GM18519 (cell line): ENCODE results near the gene IDH3G.

Experiments used
- ATAC-seq: cut with Tn5 transposase; IDR thresholded peaks from one replicate; pipeline ENCODE4 v1.9.1; 2021; ENCODE audit warnings: mild to moderate bottlenecking, moderate library complexity; ENCODE audit not compliant: unreplicated experiment, low FRiP score

IDH3G gene

DNA sequence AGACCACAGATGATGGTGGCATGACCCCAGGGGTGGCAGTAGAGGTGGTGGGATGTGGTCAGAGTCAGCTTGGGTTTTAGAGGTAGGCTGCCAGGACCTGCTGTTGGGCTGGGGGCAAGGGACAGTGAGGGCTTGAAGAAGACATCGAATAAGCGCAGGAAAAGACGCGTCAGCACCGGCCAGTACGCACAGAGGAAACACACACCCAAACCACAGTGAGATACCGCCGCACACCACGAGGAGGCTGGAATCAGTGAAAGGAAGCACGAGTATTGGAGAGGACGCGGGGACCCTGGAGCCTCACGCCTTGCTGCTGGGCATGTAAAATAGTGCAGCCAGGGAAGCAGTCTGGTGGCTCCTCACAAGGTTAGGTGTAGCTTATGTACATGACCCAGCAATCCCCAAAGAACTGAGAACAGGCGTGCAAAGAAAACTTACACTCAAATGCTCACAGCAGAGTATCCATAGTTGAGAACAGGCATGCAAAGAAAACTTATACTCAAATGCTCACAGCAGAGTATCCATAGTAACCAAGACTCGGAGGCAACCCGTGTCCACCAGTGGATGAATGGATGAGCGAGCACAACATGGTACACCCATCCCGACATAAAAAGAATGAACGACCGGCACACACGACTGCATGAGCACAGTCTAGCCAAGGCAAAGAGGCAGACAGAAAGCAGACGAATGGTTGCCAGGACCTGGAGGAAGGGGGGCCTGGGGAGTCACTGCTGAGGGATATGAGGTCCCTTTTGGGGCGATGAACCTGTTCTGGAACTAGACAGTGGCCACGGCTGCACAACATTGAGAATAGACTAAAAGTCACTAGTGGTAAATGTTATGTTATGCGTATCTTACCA is 22.9 kb upstream of the IDH3G start:
- ATAC-seq, result no peak

DNA sequence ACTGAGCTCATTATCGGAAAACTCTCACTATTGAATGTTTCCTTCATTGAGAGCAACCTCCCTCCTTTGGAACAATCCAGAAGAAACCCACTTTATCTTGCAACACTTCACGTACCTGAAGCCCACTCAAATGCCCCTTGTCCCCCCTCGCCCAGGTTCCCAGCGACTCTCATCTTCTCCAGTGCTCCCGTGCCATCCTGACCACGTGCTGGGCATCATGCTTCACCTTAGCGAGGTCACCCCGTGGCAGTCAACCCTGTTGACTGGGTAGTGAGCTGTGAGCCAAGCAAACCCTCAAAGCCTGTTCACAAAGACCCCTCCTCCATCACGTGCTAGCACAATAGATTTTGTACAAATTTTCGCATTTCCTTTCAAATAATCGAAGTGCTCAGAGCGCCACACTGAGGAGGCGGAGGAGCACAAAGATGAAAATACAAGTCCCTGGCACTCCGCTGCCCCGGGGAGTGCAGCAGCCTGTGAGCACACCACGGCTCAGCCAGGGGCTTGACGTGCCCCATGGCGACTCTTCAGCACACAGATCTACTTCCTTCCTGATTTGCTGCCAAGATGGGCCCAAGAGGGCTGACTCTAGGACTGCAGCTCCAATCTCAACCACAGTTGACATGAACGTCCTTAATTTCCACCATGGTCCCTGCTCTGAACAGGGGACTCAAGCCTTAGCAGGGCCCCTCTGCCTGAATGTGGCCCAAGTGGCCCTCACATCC is 20.6 kb upstream of the IDH3G start:
- no peak for ATAC-seq

DNA sequence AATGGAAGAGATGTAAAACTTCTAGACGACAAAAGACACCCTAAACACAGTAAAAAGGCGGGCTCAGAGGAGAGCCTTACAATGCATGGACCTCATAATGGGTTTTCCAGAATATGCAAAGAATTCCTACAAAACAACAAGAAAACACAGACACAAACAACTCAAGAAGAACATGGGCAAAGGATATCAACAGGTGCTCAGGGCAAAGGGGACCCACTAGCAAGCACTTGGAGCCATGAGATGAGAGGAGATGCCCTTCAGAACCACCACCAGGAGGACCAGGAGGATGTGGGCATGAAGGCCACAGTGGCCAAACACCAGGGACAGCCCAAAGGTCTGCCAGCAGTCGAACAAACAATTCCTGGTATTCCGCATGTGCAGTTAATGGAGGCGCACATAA is 19.0 kb upstream of the IDH3G start:
- no peak for ATAC-seq

DNA sequence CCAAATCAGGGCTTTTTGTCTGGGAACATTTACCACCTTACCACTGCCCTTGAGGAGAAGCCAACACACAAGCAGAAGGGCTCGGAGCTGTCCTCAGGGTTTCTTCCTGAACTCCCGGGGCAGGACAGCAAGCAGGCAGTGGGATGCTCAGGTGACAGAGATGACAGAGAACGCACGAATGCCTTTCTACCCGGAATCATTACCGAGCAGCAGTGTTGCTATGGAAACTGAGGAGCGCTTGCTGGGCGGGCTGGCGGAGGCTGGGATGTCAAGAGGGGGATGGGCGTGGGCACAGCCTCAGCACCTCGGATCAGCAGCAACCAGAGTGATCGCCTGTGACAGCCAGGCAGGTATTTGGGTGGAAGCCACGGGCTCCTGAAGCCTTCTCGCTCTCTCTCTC is 18.0 kb upstream of the IDH3G start:
- ATAC-seq, result no peak

DNA sequence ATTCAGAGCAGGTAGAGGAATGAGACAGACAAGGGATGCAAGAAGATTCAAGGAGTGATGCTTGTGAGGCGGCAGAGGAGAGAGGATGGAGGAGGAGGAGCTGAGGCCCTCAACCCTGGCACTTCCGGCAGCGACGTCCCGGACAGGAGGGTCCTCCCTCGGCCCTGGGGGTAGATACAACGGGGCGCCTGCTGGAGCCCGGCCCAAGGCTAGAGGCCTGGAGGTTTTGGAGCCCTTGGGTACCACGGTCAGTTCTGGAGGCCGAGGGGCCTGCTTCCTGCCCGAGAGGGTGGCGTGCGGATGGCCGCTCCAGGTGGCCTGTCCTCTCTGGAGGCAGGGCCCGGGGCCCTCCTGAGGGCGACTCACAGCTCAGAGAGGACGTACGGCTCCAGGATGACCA is 13.8 kb upstream of the IDH3G start:
- ATAC-seq, result no peak

DNA sequence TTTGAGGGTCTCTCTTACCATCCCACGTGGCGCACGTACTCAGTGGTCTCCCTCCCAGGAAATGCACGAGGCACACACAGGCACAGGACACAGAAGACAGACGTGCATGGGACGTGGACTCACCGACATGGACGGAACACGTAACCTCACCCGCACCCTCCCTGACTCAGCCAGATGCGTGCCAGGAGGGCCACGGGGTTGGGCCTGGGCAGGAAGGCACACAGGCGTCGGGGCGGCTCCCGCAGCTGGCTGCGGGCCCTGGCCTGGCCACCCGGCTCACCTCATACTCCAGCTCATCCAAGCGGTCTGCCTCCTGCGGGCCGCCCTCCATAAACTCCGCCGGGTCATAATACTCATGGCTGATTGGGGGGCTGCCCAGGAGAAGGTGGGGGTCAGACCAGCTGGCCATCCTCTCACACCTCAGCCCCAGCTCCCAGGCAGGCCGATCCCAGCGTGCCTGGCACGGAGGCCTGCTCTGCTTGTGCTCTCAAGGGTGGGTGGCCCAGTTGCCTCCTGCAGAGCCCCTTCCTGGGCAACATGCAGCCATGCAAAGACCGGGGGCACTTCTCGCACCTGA is 12.9 kb upstream of the IDH3G start:
- ATAC-seq, result no peak

DNA sequence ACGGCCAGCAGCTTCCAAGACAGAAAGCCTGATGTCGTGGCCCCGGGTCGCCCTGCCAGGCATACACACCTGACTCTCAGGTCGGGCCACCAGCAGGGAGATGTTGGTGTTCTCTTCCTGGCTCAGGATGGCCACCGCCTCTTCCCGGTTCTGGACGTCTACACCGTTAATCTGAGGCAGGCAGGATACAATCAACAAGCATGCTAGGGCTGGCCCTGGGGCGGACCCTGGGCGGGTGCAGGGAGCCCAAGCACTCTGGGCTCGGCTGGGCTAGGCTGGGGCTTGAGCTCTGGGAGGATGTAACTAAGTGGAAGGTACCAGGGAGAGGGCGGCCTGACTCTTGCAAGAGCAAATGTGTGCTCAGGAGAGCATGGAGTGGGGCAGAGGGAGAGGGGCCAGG is 11.3 kb upstream of the IDH3G start:
- no peak for ATAC-seq

DNA sequence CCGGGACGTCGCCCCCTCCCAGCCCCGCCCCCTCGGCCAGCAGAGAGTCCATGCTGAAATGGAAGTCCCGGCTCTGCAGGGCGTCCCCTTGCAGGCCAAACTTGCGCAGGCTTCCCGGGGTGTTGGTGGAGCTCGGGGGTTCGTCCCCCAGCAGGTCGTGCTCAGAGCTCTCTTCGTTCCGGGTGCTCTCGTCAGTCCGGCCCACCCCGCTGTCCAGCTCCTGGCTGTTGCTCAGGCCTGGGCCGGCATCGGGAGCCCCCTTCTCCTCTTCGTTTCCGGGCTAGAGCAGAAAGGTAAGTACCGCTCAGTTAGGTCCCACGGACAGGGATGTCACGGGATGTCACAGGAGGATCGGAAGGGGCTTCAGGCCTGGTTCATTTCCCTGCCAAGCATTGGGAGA is 10.4 kb upstream of the IDH3G start:
- ATAC-seq, result no peak

DNA sequence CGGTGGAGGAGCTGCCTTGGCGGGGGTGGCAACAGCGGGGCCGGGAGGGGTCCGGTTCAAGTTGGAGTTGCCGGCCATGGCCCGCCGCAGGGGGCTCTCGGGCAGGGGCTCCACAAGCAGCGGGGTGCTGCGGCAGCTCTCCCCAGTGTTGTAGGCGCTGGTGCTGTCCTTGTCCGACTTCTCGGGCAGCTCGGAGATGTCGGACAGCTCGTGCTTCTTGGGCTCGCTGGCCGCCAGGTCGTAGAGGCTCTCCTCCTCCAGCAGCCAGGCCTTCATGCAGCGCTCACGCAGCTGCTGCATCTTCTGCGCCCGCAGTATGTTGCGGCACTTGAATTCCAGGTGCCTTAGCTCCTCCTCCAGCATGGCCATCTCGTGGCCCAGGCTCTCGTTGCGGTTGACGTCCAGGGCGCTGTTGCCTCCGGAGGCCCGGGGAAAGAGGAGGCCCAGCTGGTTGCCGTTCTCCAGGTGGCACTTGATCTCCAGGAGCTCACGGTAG is 10.0 kb upstream of the IDH3G start:
- no peak for ATAC-seq

DNA sequence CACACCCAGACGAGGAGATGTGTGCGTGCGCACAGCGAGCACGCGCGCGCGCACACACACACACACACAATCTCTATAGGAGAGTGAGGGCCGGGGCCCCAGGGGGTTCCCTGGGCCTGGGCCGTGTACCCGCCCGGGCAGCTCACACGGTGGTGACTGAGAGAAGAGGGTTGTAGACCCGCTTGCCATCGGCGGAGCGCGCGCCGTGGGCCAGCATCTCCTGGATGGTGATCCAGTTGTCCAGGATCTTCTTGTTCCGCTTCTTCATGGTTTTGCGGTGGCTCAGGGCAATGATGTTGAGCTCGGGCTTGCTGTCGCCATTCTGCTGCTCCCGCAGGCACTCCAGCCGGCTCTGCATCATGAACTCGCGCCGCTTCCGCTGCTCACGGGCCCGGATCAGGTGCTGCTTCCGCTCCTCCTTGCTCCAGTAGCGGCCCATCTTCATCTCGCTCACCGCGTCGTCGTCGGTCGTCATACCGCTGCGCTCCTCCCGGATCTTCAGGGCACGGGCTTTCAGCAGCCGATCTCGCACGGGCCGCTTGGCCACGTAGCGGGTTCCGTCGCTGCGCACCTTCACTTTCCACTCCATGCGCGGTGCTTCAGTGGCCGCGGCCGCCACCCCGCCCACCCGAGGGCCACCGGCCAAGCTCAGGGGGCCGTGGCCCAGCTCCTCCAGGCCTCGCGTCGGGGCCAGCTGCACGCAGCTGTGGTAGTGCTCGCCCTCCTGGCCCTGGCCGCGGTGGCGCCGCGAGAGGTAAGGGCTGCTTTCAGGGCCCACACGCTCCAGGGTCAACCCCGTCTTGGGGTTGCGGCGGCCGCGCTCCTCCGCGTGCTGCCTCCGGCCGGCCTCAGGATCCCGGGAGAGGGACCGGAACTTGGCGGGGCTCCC is 9.3 kb upstream of the IDH3G start:
- ATAC-seq, result no peak

DNA sequence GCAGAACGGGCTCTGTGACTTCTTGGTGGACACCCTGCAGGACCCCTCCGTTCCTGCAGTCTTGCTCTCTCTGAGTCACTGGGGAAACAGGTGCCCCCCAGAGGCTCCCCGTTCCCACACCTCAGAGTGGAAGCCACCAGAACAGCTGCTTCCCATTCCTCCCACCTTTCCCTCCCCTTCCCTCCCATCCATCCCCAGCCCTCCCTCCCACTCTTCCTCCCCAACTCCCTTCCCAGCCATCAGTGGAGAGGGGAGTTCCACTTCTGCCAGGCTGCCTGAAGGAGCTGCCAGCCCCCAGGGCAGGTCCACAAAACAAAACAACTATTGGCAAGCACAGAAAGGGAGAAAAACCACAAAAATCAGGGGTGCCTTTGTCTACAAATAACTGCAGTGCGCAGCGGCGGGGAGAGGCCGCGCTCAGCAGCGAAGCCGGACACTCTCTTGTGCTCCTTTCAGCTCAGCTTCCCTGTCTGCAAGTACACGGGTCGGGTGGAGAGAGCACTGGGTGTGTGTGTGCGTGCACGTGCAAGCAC is 8.4 kb upstream of the IDH3G start:
- no peak for ATAC-seq

DNA sequence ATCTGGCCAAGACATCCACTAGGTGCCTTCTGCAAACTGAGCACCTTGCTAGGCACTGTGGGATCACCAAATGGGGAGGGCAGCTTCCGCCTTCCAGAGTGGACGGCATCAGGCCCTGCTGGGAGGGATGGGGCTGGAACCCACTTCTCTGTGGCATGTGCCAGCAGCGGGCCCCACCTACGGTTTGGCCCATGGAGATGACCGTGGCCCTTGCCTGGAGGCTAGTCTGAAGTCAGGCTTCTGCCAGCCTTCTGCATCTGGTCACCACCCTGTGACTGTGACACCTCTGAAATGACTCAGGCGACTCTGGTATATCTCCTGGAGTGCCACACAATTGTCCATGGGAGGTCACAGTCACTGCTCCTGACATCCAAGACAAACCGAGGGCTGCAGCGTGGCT is 7.5 kb upstream of the IDH3G start:
- no peak for ATAC-seq

DNA sequence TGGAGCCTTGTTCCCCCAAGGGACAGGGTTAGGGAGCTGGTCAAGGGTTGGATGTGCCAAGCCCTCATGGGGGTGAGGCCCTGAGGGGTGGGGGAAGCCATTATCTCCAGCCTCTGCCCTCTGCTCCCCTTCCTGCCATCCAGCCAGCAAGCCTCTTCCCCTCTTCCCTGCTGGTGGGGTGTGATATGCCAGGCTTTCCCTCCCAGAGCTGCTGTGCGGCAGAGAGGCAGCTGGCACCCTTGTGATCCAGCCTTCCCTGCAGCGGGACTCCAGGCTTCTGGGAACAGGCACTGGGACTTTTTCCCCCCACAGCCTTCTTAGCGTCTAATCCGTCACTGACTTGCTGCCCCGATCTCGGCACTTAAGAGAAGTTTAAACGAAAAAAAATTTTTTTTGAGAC is 6.6 kb upstream of the IDH3G start:
- no peak for ATAC-seq

DNA sequence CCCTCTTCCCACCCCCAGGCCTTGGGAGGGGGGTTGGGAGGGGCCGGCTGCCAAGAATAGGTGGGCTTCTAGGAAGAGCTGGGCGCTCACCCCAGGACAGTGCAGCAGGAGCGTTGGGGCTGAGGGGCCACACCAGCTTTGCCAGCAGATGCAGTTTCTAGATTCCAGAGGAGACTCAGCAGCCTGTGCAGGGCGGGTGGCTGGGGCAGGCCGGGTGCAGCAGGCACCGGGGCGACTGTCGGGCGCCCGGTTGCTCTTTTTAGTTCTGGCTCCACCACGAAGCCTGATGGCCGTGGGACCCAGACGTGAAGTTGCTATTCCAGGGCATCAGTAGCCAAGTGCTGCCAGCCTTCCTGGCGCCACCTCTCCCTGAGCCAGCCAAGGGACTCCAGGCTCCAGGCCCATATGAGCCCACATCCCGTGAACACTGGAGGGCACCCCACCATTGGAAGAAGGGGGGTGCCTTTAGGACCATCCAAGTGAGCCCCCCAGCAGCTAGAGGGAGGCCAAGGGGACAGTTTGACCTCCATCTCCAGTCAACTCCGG is 6.1 kb upstream of the IDH3G start:
- ATAC-seq, result no peak

DNA sequence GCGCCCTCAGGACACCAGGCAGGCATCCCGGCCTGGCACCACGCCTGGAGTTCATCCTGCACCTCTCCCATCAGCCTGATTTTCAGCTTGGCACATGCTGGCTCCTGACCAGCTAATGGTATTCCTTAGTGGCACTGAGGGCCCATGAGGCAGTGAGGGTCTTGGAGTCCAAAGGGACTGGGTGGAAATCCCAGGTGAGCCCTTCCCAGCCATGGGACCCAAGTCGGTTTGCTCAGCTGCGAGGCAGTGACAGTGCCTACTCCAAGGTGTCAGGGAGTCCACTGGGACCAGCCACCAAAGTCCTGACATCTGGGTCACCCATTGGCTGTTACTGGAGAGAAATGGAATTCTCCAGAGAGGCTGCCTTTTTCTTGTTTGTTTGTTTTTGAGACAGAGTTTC is 5.2 kb upstream of the IDH3G start:
- ATAC-seq, result no peak

DNA sequence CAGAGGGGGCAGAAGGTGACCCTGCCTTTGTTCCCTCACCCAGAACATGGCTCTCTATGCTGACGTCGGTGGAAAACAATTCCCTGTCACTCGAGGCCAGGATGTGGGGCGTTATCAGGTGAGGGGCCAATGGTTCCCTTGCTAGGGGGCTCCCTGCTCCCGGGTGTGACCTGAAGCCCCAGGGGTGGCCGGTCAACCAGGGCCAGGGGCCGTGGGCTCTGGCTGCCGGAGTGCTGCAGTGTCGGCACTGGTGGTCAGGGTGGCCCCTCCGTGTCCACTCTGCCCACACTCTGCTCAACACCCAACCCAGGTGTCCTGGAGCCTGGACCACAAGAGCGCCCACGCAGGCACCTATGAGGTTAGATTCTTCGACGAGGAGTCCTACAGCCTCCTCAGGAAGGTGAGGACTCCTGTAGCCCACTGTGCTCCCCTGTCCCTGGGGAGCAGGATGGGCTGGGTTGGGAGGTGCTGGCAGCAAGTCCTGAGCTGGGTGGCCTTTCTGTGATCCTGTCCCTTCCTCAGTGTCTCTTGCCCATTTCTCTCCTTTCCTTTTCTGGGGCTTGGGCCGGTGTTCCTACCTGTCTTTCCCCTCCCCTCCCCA is 3.3 kb upstream of the IDH3G start:
- no peak for ATAC-seq

DNA sequence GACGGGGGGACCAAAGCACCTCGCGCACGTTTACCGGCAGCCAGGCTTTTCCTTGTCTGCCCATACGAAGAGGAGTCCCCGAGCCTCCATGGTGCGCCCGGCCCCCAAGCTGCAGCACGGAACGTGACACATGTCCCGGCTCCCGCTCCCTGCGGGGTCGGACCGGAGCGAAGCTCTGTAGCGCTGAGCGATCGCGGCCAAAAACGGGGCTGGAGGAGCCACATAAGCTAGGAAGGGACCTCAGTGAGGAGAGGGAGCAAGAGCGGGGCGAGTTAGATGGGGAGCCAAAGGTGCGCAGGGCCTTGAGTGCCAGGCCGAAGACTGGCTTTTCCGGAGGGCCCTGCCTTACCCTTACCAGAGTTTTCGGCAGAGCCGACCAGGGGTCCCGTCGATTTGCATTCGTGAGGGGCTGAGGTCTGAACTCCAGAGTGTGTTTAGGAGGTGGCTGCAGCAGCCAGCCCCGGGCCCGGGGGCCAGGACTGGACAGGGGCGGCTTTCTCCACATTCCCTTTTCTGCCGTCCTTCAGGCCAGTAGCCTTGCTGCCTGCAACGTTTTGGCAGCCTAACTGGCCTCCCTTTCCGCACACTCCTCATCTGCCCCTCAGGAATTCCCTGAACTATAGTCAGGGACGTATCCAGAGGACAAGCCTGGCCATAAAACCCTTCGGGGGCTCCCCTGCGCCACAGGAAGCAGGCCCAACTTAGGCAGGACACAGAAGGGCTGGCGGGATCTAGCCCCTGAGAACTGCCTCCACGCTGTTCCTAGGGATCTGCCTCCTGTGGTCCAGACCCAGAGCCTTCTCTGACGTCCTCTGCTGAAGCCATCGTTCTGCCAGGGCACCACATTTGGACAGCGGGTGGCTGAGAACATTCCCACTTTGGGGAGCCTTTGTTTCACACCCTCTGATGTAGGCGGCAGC is 982 bp upstream of the IDH3G start:
- no peak for ATAC-seq

DNA sequence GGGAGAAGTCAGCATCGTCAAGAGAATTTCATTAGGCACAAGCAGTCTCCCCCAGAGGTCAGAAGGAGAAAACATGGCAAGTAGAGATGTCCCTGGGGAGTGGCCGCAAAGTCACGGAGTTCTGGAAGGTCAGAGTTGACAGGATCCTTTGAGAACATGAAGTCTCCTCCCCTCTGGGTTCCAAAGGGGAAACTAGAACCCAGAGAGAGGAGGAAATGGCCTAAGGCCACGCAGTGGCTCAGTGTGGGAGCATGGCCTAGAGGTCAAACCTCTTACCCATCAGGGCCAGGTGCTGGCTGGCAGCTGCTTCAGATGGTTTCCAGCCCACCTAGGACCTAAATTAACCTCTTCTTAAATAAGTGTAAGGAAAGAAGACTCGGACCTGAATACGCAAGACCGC is 884 bp downstream of the IDH3G start:
- no peak for ATAC-seq

DNA sequence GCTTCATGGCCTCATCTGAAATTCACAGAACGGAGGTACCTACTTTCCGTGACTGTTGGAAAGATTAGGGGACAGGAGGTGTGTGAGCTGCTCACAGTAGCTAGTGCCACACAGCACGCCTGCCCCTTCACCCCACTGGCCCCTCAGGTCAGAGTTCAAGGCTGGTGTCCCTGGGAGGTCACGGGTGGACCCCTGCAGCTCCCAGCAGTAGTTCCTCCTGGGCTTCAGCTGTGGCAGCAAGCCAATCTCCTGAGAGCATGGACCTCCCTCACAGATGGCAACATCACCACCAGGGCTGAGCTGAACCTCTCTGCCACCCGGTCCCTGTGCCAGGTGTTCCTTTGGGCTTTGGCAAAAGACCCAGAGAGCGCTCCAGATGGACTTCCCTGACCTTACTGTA is 1.8 kb downstream of the IDH3G start:
- ATAC-seq, result no peak
